Stimulated activated naive CD8-positive, alpha-beta T cell treated with anti-CD3 and anti-CD28 coated beads, Interleukin-15, Interleukin-2, amounts not matched to agents 100 U/mL and 50 U/mL, for 24 hours (primary cell): ENCODE data around the gene TMEM205.
A peak's percentile ranks its signal among the peaks of the same experiment; 100 is the strongest.

Source experiments
- ATAC-seq: fragments of 150-1000 bp; cut with Tn5 transposase; one replicate; pipeline ENCODE4 v1.10.0; 2021
- DNase-seq: peaks from one replicate; pipeline ENCODE4 v3.0.0; 2021

The TMEM205 gene

DNA sequence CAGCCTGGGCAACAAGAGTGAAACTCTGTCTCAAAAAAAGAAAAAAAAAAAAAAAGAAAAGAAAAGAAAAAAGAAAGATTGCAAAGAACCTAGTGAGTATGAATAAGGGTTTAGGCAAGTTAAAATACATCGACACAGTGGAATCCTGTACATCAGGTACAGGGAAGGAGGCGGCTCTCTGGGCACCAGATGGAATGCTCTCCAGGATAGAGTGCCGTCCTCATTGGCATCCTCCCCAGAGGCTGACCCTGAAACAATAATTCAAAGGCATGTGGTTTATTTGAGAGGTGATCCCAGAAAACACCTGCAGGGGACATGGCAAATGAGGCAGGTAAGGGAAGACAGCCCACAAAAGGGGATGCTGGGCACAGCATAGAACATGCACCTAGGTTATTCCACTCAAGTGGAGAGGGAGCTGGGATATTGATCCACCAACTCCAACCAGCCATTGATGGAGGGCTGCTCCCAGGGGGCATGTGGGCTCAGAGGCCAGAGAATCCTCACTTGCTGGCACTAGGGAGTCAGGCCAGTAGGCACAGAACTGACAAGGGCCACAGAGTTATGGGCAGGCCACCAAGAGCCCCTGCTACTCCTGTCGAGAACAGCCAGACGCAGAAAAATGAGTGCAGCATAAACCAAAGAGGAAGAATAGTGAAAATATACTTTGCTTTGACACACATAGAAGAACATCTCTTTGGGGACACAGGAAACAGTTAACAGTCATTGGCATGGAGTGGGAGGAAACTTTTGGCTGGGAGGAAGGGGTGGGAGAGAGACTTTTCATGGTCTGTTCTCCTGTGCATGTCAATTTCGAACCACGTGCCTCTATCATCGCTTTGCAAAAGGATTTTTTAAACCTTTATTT, 45.9 kb downstream of the TMEM205 start:
- ATAC-seq, result no peak

DNA sequence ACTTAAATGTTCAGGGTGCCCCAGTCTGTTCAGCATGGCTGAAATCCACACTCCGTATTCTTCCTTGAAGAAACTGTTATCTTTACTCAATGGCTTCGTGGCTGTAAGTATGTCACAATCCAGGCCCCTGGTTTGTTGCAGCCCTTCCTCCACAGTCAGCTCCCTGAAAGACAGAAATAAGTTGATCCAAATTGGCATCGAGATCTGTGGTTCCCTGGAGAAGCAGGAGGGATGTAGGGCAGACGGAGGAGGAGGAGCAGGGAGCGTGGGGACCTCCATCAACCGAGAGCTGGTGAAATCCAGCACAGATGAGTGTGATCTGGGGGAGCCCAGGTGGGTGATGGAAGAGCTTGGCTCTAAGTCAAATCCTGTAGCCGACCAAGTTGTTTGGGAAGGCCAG, 49.8 kb downstream of the TMEM205 start:
- DNase-seq (no peak), ATAC-seq (no peak)

More for the DNA sequence above, 45.9 kb downstream of the TMEM205 start:
- DNase-seq, result no peak

DNA sequence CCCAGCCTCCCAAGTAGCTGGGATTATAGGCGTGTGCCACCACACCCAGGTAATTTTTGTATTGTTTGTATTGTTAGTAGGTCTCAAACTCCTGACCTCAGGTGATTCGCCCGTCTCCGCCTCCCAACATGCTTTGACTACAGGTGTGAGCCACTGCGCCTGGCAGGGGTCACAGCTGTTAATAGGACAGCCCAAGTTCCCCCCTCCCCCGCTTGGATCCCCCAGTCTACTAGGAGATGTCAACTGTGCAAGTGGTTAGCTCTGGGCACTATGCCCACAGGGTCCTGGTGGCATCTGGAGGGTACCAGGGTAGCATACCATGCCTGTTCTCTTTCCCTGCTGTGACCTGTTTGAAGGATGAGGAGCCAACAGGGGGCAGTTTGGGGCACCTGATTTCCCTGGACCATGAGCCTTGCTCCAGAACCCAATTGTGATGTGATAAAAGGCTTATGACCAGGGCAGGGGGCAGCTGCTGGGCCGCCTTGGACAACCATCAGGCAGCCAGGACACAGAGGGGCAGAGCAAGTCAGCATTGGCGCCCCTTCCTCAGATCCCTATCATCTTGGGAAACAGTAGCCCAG, 50.3 kb downstream of the TMEM205 start, which contains the start of gene TSPAN16:
Gene TSPAN16 (plus strand): TSS at position 496 of the 581 bp plus-strand sequence. CDS start 138 bp downstream, outside the sequence.
- ATAC-seq, result no peak

GRCh38 chr19:11295180-11295579, 50.9 kb downstream of the TMEM205 start:
- DNase-seq (no peak), ATAC-seq (no peak)

More for the DNA sequence above, 50.3 kb downstream of the TMEM205 start, which contains the start of gene TSPAN16:
- no peak for DNase-seq

DNA sequence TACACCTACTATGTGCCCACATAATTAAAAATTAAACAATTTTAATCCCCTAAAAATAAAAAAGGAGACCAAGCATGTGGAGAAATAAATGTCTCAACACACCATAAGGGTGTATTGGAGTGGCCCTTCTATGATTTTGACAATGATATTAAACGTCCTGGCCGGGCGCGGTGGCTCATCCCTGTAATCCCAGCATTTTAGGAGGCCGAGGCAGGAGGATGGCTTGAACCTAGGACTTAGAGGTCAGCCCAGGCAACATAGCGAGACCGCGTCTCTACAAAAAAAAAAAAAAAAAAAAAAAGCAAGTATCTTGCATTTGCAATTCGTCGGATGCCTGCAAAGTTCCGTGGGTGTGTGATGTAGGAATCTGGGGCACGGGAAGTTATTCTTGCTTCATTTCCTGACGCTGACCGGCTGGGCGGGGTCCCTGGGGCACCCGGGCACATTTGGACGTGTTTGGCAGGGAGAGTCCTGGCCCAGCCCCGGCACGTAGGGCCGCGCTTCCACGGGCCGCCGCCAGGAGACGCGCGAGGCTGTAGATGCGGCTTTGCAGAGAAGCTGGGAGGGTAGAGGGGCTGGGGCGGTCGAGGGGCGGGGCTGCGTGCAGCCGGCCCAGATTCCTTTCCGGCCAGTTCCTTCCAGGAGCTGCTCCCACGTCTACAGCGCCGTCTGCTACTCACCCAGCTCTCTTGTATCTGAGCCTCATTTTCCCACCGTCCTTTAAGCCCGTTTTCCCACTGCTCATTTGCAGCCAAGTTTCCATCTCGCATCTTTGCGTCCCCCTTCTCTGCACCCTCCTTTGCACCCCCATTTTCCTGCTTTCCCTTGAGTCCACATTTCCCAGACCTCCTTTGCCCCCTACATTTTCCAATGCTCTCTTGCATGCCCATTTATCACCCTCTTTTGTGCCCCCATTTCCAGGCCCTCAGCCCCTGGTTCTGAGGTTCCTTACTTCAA, 52.4 kb downstream of the TMEM205 start:
- peak; percentile 90 for DNase-seq
- peak; percentile 98 for ATAC-seq
